Measurements from ENCODE around the gene ZNF688. TPM values are rescaled to one million over a fixed set of nuclear protein-coding genes. Genes with fewer than 3 reads are reported as not detected.

ZNF688 gene
- total and polyA plus RNA-seq, 2 experiments from 2014 or later = 4.0 to 4.4 TPM

GRCh38 chr16:30567160-30567990 is 4.1 kb downstream of the ZNF688 start (continued):
- TF ChIP-seq CREB1 (CRISPR knock-in tag; IDR thresholded peaks at IDR 0.05; ENCODE audit: low read depth) = no peak
- no peak for TF ChIP-seq EZH2phosphoT487 (IDR thresholded peaks at IDR 0.05; ENCODE audit: unreplicated experiment)
- TF ChIP-seq, protein P1, sequence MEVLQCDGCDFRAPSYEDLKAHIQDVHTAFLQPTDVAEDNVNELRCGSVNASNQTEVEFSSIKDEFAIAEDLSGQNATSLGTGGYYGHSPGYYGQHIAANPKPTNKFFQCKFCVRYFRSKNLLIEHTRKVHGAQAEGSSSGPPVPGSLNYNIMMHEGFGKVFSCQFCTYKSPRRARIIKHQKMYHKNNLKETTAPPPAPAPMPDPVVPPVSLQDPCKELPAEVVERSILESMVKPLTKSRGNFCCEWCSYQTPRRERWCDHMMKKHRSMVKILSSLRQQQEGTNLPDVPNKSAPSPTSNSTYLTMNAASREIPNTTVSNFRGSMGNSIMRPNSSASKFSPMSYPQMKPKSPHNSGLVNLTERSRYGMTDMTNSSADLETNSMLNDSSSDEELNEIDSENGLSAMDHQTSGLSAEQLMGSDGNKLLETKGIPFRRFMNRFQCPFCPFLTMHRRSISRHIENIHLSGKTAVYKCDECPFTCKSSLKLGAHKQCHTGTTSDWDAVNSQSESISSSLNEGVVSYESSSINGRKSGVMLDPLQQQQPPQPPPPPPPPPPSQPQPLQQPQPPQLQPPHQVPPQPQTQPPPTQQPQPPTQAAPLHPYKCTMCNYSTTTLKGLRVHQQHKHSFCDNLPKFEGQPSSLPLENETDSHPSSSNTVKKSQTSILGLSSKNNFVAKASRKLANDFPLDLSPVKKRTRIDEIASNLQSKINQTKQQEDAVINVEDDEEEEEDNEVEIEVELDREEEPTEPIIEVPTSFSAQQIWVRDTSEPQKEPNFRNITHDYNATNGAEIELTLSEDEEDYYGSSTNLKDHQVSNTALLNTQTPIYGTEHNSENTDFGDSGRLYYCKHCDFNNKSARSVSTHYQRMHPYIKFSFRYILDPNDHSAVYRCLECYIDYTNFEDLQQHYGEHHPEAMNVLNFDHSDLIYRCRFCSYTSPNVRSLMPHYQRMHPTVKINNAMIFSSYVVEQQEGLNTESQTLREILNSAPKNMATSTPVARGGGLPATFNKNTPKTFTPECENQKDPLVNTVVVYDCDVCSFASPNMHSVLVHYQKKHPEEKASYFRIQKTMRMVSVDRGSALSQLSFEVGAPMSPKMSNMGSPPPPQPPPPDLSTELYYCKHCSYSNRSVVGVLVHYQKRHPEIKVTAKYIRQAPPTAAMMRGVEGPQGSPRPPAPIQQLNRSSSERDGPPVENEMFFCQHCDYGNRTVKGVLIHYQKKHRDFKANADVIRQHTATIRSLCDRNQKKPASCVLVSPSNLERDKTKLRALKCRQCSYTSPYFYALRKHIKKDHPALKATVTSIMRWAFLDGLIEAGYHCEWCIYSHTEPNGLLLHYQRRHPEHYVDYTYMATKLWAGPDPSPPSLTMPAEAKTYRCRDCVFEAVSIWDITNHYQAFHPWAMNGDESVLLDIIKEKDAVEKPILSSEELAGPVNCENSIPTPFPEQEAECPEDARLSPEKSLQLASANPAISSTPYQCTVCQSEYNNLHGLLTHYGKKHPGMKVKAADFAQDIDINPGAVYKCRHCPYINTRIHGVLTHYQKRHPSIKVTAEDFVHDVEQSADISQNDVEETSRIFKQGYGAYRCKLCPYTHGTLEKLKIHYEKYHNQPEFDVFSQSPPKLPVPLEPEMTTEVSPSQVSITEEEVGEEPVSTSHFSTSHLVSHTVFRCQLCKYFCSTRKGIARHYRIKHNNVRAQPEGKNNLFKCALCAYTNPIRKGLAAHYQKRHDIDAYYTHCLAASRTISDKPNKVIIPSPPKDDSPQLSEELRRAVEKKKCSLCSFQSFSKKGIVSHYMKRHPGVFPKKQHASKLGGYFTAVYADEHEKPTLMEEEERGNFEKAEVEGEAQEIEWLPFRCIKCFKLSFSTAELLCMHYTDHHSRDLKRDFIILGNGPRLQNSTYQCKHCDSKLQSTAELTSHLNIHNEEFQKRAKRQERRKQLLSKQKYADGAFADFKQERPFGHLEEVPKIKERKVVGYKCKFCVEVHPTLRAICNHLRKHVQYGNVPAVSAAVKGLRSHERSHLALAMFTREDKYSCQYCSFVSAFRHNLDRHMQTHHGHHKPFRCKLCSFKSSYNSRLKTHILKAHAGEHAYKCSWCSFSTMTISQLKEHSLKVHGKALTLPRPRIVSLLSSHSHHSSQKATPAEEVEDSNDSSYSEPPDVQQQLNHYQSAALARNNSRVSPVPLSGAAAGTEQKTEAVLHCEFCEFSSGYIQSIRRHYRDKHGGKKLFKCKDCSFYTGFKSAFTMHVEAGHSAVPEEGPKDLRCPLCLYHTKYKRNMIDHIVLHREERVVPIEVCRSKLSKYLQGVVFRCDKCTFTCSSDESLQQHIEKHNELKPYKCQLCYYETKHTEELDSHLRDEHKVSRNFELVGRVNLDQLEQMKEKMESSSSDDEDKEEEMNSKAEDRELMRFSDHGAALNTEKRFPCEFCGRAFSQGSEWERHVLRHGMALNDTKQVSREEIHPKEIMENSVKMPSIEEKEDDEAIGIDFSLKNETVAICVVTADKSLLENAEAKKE (CRISPR knock-in tag; IDR thresholded peaks at IDR 0.05) = no peak
- no peak for TF ChIP-seq STAT1 (IDR thresholded peaks at IDR 0.05; ENCODE audit: unreplicated experiment)

DNA sequence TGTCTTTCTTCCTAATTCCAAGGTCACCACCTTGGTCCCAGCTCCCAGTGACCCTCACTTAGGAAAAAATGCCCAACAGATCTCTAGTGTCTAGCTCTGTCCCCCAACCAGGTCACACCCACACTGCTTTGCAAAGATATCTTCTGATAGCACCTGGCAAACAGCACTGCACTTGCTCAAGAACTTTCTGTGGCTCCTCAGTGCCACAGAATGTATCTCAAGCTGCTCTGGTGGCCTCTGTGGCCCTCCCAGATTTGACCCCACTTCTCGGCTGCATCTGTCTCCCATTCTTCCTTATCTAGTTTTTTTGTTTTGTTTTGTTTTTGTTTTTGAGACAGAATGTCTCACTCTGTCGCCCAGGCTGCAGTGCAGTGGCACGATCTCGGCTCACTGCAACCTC is 5.0 kb downstream of the ZNF688 start:
- H3K4me1 Mint-ChIP-seq = peaks cover 11% of the 10 kb centered on the region
- H3K27ac Mint-ChIP-seq = no peak overlapping the region
- TF ChIP-seq CTCF (conservative IDR thresholded peaks at IDR 0.05; ENCODE audit: low read depth in 2 of 2) (no peak), STAT1 (IDR thresholded peaks at IDR 0.05; ENCODE audit: unreplicated experiment) (no peak), JUNB (IDR thresholded peaks at IDR 0.05; ENCODE audit: unreplicated experiment) (no peak)
- TF ChIP-seq, protein P1 (CRISPR knock-in tag; IDR thresholded peaks at IDR 0.05) = no peak

More for the DNA sequence above, 5.0 kb downstream of the ZNF688 start:
- Mint-ChIP-seq H3K27me3 (ENCODE audit: insufficient read depth, low read depth, poor library complexity) (peaks cover 13% of the 10 kb centered on the region), H3K4me3 (no peak overlapping the region), H3K36me3 (ENCODE audit: low read depth) (no peaks in the 10 kb centered on the region), H3K9me3 (no peaks in the 10 kb centered on the region; the same call in 2 of the 3 replicates)
- H4K20me1 ChIP-seq (replicated peaks; ENCODE audit: insufficient read depth) = no peaks in the 10 kb centered on the region
- ATAC-seq (no peak), DNase-seq (ENCODE audit: low spot score) (no peak)
- H3K36me3 ChIP-seq (ENCODE audit: insufficient read depth) = no peaks in the 10 kb centered on the region
- no peak overlapping the region for H3K27ac ChIP-seq (ENCODE audit: low read depth)
- H3K4me2 ChIP-seq = no peak overlapping the region
- H3K4me3 ChIP-seq = no peak overlapping the region
- H3K4me1 ChIP-seq (ENCODE audit: insufficient read depth) = peaks cover 21% of the 10 kb centered on the region
- no peaks in the 10 kb centered on the region for H3K27me3 ChIP-seq (ENCODE audit: insufficient read depth)
- H2AFZ ChIP-seq = no peak overlapping the region
- H3K79me2 ChIP-seq (replicated peaks; ENCODE audit: insufficient read depth) = no peaks in the 10 kb centered on the region
- H3F3A ChIP-seq (replicated peaks; ENCODE audit: low read depth) = 0 out of 2 replicates have a peak, but pooled peaks cover 3% of the 10 kb centered on the region
- H3K9me2 ChIP-seq (ENCODE audit: insufficient read depth) = no peaks in the 10 kb centered on the region

Measured in GM23338 (cell line).